ENCODE data around the gene ACHE. TPM values are rescaled to one million over a fixed set of nuclear protein-coding genes. Genes with fewer than 3 reads are reported as not detected.

The ACHE gene
- total and polyA plus RNA-seq, 2 of the 13 experiments (the other 11 are each of a cell fraction or from before 2014, with no cell fraction given): 0.18 to 0.40 TPM

GRCh38 chr7:100852048-100852872 lies 43.4 kb downstream of the ACHE start, which contains the start of gene SLC12A9 (continued):
- peak; percentile 92 for TF ChIP-seq MXD3 (CRISPR knock-in tag; IDR thresholded peaks at IDR 0.05)
- TF ChIP-seq XBP1 (CRISPR knock-in tag; IDR thresholded peaks at IDR 0.05): no peak
- peak; percentile 65; the same call in 1 of the 2 replicates for TF ChIP-seq ZGPAT (CRISPR knock-in tag; IDR thresholded peaks at IDR 0.05)
- peak; percentile 48; the same call in 1 of the 2 replicates for TF ChIP-seq DR1 (CRISPR knock-in tag; IDR thresholded peaks at IDR 0.05)
- TF ChIP-seq ZC3H13 (CRISPR knock-in tag; IDR thresholded peaks at IDR 0.05): peak; percentile 25; the same call in 1 of the 2 replicates
- no peak for TF ChIP-seq ZNF589 (CRISPR knock-in tag; conservative IDR thresholded peaks at IDR 0.05)
- 0 out of 2 replicates have a peak, but pooled peaks have one; percentile 26 for TF ChIP-seq ARNT2 (CRISPR knock-in tag; IDR thresholded peaks at IDR 0.05; ENCODE audit: low read depth)
- 0 out of 2 replicates have a peak, but pooled peaks have one; percentile 27 for TF ChIP-seq ZNF512B (CRISPR knock-in tag; IDR thresholded peaks at IDR 0.05; ENCODE audit: borderline replicate concordance)
- peak; percentile 24; the same call in 1 of the 2 replicates for TF ChIP-seq SNAPC4 (CRISPR knock-in tag; IDR thresholded peaks at IDR 0.05)
- no peak for TF ChIP-seq HNF4A (CRISPR knock-in tag; IDR thresholded peaks at IDR 0.05)
- TF ChIP-seq ATF7-NPFF (CRISPR knock-in tag; IDR thresholded peaks at IDR 0.05; ENCODE audit: low read depth): no peak
- TF ChIP-seq REL (CRISPR knock-in tag; conservative IDR thresholded peaks at IDR 0.05): 0 out of 2 replicates have a peak, but pooled peaks have one; percentile 43
- TF ChIP-seq ZNF33A (CRISPR knock-in tag; IDR thresholded peaks at IDR 0.05; ENCODE audit: borderline replicate concordance): no peak

Data from HepG2 (cell line).